NCI-H1105 (cell line): ENCODE data around the gene STPG3.
A peak's percentile ranks its signal among the peaks of the same experiment; 100 is the strongest.

Experiments
- DNase-seq: peaks from one replicate; lab custom pipeline; 2025; lab: John Stamatoyannopoulos, UW

The STPG3 gene

GRCh38 chr9:137280474-137281344, 29.6 kb downstream of the STPG3 start:
- no peak for DNase-seq

DNA sequence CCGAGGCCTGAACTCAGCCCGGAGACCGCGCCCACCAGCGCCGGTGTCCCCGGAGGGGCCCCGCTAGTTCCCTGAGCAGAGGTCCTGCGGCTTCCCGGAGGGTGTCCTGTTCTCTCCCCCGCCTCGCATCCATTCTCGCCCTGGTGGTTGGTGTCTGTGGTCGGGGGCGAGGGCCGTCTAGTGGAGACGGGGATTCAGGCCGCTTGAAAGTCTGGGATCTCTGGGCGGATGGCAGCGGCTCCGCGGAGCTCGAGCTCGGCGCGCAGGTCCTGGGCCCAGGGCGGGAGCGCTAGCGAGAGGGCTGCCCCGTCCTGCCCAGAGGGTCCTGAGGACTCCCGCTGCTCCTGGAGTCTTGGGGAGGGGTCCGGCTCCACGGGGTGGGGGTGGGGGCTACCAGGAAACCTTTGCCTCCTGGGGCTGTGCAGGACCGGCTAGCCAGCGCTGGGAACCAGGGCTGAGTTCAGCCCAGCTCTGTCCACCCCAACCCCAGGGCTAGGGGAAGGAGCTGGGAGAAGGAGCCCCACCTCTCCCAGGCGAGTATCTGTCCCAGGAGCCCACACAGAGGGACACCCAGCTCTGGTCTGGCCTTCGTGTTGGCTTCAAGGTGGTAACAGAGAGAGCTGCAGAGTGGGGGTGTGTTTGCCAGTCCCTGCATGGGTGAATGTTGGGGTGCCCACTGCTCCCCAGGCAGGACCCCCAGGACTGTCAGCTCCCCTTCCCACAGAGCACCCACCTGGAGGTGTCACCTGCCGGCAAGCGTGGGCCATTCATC, 30.4 kb downstream of the STPG3 start:
- DNase-seq: no peak

DNA sequence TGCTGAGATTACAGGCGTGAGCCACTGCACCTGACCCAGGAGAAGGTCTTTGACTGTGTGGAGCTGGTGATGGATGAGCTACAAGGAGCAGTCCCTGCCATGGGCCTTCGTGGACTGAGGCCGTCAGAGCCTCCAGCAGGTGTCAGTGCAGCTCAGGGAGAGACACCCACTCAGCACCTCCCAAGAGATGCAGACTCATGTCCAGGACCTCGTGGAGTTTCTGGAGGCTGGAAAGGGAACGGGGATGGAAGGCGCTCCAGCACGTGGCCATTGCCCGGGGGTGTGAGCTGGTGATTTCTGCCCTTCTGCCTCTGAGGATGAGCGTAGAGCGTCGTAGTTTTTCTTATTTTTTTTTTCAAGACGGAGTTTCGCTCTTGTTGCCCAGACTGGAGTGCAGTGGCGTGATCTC, 35.9 kb downstream of the STPG3 start:
- DNase-seq: no peak

DNA sequence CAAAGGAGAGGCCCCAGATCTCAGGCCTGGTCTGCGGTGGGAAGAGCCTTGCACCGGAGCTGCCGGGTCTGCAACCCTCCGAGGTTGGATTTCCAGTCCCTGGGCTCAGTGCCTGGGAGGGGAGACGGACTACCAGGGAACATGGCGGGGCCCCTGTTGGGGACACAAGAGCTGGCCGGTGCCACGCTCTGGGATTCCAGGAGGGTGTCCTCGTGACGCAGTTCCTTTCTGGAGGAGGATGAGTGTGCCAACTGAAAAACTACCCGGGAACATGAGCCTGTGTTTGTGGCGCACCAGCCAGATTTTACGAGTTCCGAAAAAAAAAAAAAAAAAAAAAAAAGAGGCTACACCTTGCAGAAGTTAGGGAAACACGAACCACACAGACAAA, 42.0 kb downstream of the STPG3 start:
- DNase-seq: no peak

GRCh38 chr9:137293482-137294090, 42.5 kb downstream of the STPG3 start:
- DNase-seq: no peak

- no peak for DNase-seq
These were observed 43.1 kb downstream of the STPG3 start for GRCh38 chr9:137294091-137294680.

GRCh38 chr9:137294681-137295237, 43.7 kb downstream of the STPG3 start:
- DNase-seq: no peak

- peak; percentile 44 for DNase-seq
These were observed 44.2 kb downstream of the STPG3 start for GRCh38 chr9:137295238-137295811.

GRCh38 chr9:137295849-137296669, 45.0 kb downstream of the STPG3 start:
- DNase-seq: no peak

DNA sequence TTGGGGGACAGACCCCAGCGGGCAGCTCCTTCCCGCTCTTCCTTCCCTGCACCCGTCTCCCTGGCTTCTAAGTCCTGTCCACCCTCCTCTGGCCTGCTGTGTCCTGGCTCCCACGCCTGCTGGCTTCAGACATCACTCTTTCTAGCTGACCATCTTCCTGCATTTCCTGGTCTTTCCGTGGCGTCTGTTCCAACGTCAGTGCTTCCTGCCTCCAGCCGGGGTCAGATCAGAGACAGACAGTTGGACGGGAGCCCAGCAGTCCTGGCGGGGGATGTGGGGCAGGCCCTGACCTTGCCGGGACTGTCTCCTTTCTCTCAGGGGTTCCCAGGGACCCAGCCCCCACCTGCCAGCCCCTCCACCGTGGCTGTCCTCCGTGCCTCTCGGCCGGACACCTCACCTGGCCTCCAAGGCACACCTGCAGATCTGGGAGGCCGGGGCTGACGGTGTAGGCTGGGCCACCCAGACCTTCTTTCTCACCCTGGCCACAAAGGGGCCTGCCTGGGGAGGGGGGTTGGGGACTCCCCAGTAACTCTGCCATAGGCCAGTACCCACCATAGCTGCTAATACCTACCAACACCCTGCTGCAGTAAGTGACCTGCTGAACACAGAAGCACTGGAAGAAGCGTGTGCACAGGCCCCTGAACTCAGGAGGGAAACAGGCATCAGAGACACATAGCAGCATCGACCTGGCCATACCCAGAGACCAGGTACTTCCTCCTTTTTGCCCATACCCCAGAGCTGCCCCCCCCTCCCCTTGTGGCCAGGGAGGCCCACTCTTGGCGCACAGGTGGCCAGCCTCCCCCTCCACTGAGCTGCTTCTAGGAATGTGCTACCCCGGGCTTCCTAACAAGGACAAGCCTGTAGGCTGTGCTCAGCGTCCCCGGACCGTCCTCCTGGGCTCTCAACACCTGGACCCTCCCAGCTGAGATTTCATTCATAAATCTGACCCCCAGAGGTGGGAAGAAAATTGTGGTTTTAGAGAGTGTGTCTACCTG, 45.9 kb downstream of the STPG3 start:
- no peak for DNase-seq

DNA sequence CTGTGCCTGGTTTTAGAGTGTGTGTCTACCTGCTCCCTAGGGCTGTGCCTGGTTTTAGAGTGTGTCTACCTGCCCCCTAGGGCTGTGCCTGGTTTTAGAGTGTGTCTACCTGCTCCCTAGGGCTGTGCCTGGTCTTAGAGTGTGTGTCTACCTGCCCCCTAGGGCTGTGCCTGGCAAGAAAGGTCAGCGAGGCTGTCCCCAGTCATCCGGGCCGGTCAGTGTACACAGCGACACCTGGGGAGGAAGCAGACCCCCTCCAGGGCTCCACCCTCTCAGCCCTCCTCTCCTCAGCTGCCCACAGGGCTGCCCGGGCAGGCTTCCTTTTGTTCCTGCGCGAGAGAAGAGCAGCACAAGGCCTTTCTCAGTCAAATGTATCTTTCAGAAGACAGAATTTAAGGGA, 46.9 kb downstream of the STPG3 start:
- DNase-seq: no peak

GRCh38 chr9:137298401-137299202, 47.5 kb downstream of the STPG3 start:
- no peak for DNase-seq

- DNase-seq: no peak
These were observed 48.1 kb downstream of the STPG3 start for GRCh38 chr9:137299203-137299565.

DNA sequence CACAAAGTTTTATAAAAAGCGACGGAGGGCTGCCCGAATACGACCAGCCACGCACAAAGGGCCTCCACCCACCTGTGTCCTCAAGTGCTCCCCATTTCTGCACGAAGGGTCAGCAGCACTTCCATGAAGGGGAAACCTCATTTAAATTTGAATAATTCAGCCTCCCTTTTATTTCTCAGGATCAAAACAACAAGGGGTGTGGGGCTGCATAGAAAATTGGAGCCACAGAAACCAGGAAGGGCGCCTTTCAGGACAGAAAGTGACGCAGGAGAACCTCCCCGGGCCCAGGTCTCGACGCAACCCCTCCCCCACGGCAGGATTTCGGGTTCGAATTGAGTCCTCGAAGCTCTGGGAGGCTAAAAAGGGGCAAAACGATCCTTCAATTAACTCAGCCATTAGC, 48.9 kb downstream of the STPG3 start:
- DNase-seq: no peak

- DNase-seq: no peak
These were observed 49.5 kb downstream of the STPG3 start for GRCh38 chr9:137300567-137301080.

DNA sequence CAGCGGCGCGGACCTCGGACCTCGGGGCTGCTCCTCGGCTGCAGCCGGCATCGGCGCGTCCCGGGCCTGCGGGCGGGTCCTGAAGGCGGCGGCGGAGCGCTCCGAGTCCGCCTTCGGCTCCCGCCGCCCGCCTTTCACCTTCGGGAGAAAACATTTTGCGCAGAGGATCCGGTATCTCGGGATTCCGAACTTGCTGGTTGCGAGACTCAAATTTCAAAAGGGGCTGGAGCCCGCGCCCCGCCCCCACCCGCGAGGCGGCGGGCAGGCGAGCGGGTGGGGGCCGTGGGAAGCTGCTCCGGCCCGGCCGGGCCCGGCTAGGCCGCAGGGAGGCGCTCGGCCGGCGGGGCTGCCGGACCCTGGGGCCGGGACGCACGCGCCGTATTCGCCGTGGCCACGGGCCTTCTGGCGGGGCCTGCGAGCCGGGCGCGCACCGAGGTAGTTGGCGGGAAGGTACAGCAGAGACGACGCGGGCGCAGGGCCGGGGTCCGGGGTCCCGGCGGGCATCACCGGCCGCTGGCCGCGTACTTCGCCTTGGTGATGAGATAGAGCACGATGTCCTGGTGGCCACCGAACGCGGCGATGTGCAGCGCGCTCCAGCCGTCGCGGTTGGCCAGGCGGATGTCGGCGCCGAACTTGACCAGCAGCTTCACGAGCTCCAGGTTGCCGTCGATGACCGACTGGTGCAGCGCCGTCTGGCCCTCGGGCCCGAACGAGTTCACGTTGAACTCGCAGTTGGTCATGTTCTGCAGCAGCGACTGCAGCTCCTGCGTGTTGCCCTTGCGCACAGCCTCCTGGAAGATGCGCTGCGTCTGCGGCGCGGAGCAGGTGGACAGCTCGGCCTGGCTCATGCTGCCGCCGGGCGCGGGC, 50.2 kb downstream of the STPG3 start:
- peak; percentile 31 for DNase-seq

DNA sequence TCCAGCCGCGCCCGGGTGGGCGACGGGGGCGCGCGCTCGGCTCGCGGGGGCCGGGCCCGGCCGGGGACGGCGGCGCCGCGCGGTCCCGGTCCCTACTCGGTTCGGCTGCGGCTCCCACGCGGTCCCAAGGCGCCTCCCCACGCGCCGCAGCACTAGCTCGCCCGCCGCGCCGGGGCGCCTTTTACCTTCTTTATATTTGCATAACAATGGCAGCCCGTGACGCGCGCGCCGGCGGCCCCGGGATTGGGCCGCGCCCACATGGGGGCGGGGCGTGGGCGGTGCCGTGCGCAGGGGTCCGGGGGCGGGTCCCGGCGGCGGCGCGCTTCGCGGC, 51.0 kb downstream of the STPG3 start, which contains the start of gene NRARP:
Gene NRARP (minus strand): TSS at position 154 of the 331 bp plus-strand sequence. CDS start 343 bp downstream, outside the sequence.
- DNase-seq: peak; percentile 27
